GM19467 (cell line): ENCODE results near the gene FCRL1.

Experiments
- ATAC-seq: cut with Tn5 transposase; IDR thresholded peaks from one replicate; pipeline ENCODE4 v1.9.1; 2021; ENCODE audit warnings: mild to moderate bottlenecking, moderate library complexity; ENCODE audit not compliant: unreplicated experiment

FCRL1 gene

GRCh38 chr1:157806431-157807149 lies 13.3 kb downstream of the FCRL1 start:
- ATAC-seq: peak; percentile 86

- no peak for ATAC-seq
Observed at GRCh38 chr1:157803851-157804250, 16.1 kb downstream of the FCRL1 start.

GRCh38 chr1:157799996-157800395 lies 19.9 kb downstream of the FCRL1 start:
- ATAC-seq: no peak

GRCh38 chr1:157798211-157798610 lies 21.7 kb downstream of the FCRL1 start:
- ATAC-seq: no peak

GRCh38 chr1:157785248-157785647 lies 34.7 kb downstream of the FCRL1 start:
- ATAC-seq: no peak

GRCh38 chr1:157784801-157785200 lies 35.1 kb downstream of the FCRL1 start:
- no peak for ATAC-seq

- ATAC-seq: no peak
Observed at GRCh38 chr1:157782931-157783330, 37.0 kb downstream of the FCRL1 start.

- ATAC-seq: peak; percentile 53
Observed at GRCh38 chr1:157781048-157781447, 38.9 kb downstream of the FCRL1 start.

- ATAC-seq: peak; percentile 46
Observed at GRCh38 chr1:157776971-157777391, 42.9 kb downstream of the FCRL1 start, which contains the start of gene FCRL2. FCRL2 (minus strand) TSS chr1:157777132; CDS start chr1:157777073, 59 bp downstream.

GRCh38 chr1:157775101-157775870 lies 44.6 kb downstream of the FCRL1 start:
- no peak for ATAC-seq

GRCh38 chr1:157774412-157774811 lies 45.5 kb downstream of the FCRL1 start:
- ATAC-seq: no peak

GRCh38 chr1:157773493-157774350 lies 46.2 kb downstream of the FCRL1 start:
- peak; percentile 52 for ATAC-seq

- no peak for ATAC-seq
Observed at GRCh38 chr1:157771661-157772425, 48.1 kb downstream of the FCRL1 start.

GRCh38 chr1:157770442-157771043 lies 49.4 kb downstream of the FCRL1 start:
- ATAC-seq: no peak

- no peak for ATAC-seq
Observed at GRCh38 chr1:157766792-157767191, 53.1 kb downstream of the FCRL1 start.

- no peak for ATAC-seq
Observed at GRCh38 chr1:157758018-157758417, 61.9 kb downstream of the FCRL1 start.

- ATAC-seq: no peak
Observed at GRCh38 chr1:157753611-157754010, 66.3 kb downstream of the FCRL1 start.

GRCh38 chr1:157751283-157751682 lies 68.6 kb downstream of the FCRL1 start:
- ATAC-seq: no peak

- no peak for ATAC-seq
Observed at GRCh38 chr1:157748262-157748817, 71.6 kb downstream of the FCRL1 start.
